SK-N-SH (cell line): ENCODE results near the gene ZRANB3. TPM values are rescaled to one million over a fixed set of nuclear protein-coding genes. Genes with fewer than 3 reads are reported as not detected.

Experiments used
- CTCF ChIA-PET: fragments of 300-600, 350-600 bp; formaldehyde crosslinking; extraction: SDS; loops from one replicate; lab custom pipeline; 2021; lab: Yijun Ruan, JAX
- POLR2A ChIA-PET: fragments of 350-600 bp; sonication (Branson Sonifier 250); formaldehyde crosslinking; extraction: SDS; loops from one replicate; lab custom pipeline; 2020; ENCODE audit warnings: antibody characterized with exemption, inconsistent platforms; lab: Yijun Ruan, JAX
- DNase-seq: peaks from one replicate; pipeline ENCODE4 v3.0.0; 2012
- H2AFZ ChIP-seq: fragments of 200-600 bp; sonication (generic); 2 replicates; pipeline ENCODE4 v1.8.1; 2016; ENCODE audit warnings: antibody characterized with exemption, mild to moderate bottlenecking, low read depth
- H3F3A ChIP-seq: fragments of 200-600 bp; sonication (generic); replicated peaks from 2 replicates; pipeline ENCODE3; 2016; ENCODE audit warnings: antibody characterized with exemption, mild to moderate bottlenecking; ENCODE audit not compliant: insufficient read depth
- H3K27ac ChIP-seq, 2 experiments: fragments of 200-500 bp in 1 of 2; fragments of 200-600 bp in 1 of 2; sonication (Bioruptor generic) in 1 of 2; sonication (generic), shearing (Covaris generic) in 1 of 2; 2 replicates each; pipeline versions ENCODE4 v1.5.1 to v1.6.1; 2014 to 2016; ENCODE audit warnings: low read depth in 2 of 2, inconsistent platforms in 1 of 2, low read length in 1 of 2, mild to moderate bottlenecking in 1 of 2, mixed read lengths in 1 of 2
- H3K27me3 ChIP-seq: fragments of 200-600 bp; sonication (generic), shearing (Covaris generic); 2 replicates; pipeline ENCODE4 v1.6.1; 2016; ENCODE audit warnings: mixed run types; ENCODE audit not compliant: insufficient read depth
- H3K36me3 ChIP-seq, 2 experiments: fragments of 200-500 bp in 1 of 2; fragments of 200-600 bp in 1 of 2; sonication (Bioruptor generic) in 1 of 2; sonication (generic) in 1 of 2; replicated peaks in 1 of 2; 2 replicates each; pipeline versions ENCODE3 to v1.5.1; 2014 to 2016; ENCODE audit warnings: low read length in 1 of 2, mild to moderate bottlenecking in 1 of 2; ENCODE audit not compliant: insufficient read depth in 2 of 2, control insufficient read depth in 1 of 2
- H3K4me1 ChIP-seq, 2 experiments: fragments of 200-500 bp in 1 of 2; fragments of 200-600 bp in 1 of 2; sonication (Bioruptor generic) in 1 of 2; sonication (generic), shearing (Covaris generic) in 1 of 2; 2 replicates each; pipeline versions ENCODE4 v1.5.1 to v1.6.1; 2014 to 2016; ENCODE audit warnings: low read depth in 1 of 2, low read length in 1 of 2, mixed run types in 1 of 2; ENCODE audit not compliant: insufficient read depth in 2 of 2, control insufficient read depth in 1 of 2
- H3K4me2 ChIP-seq: fragments of 200-600 bp; sonication (generic), shearing (Covaris generic); 2 replicates; pipeline ENCODE4 v1.6.1; 2017; ENCODE audit warnings: mixed run types
- H3K4me3 ChIP-seq, 2 experiments: fragments of 200-500 bp in 1 of 2; fragments of 200-600 bp in 1 of 2; sonication (Bioruptor generic) in 1 of 2; sonication (generic), shearing (Covaris generic) in 1 of 2; 2 replicates each; pipeline versions ENCODE4 v1.5.1 to v1.8.1; 2014 to 2016; ENCODE audit warnings: low read depth in 2 of 2, inconsistent platforms in 1 of 2, low read length in 1 of 2, mild to moderate bottlenecking in 1 of 2, mixed read lengths in 1 of 2, moderate library complexity in 1 of 2
- H3K79me2 ChIP-seq: fragments of 200-600 bp; sonication (generic); 2 replicates; pipeline ENCODE4 v1.8.1; 2017; ENCODE audit warnings: mild to moderate bottlenecking; ENCODE audit not compliant: insufficient read depth
- H3K9ac ChIP-seq: fragments of 200-600 bp; sonication (generic); 2 replicates; pipeline ENCODE4 v1.6.1; 2017; ENCODE audit warnings: mixed run types
- H3K9me2 ChIP-seq: fragments of 200-600 bp; sonication (generic); 2 replicates; pipeline ENCODE4 v1.6.1; 2017; ENCODE audit warnings: mixed run types
- H3K9me3 ChIP-seq: fragments of 200-600 bp; sonication (generic); 2 replicates; pipeline ENCODE4 v1.6.1; 2017; ENCODE audit warnings: mixed run types, mild to moderate bottlenecking, moderate library complexity
- H4K20me1 ChIP-seq: fragments of 200-600 bp; sonication (generic); 2 replicates; pipeline ENCODE4 v1.6.1; 2017; ENCODE audit warnings: mild to moderate bottlenecking, mixed run types; ENCODE audit not compliant: insufficient read depth
- CHD2 ChIP-seq: fragments of 150-350 bp; IDR thresholded peaks from 2 replicates; pipeline ENCODE4 v1.6.1; 2018; ENCODE audit warnings: low read length; ENCODE audit not compliant: partially characterized antibody
- CTCF ChIP-seq: fragments of 200-600 bp; sonication (generic); IDR thresholded peaks from 2 replicates; pipeline ENCODE4 v1.6.1; 2017; ENCODE audit warnings: antibody characterized with exemption, mild to moderate bottlenecking, moderate library complexity
- ELF1 ChIP-seq: IDR thresholded peaks from 2 replicates; pipeline ENCODE4 v1.4.0; 2012
- FOXJ3 ChIP-seq: sonication (generic); formaldehyde crosslinking; IDR thresholded peaks from 2 replicates; pipeline ENCODE4 v1.5.1; 2020; ENCODE audit warnings: mild to moderate bottlenecking, missing genetic modification reagents
- GABPA ChIP-seq: IDR thresholded peaks from 2 replicates; pipeline ENCODE4 v1.4.0; 2012; ENCODE audit warnings: low read depth, mild to moderate bottlenecking
- IRF3 ChIP-seq: fragments of 150-350 bp; IDR thresholded peaks from 2 replicates; pipeline ENCODE4 v1.6.1; 2016; ENCODE audit warnings: mild to moderate bottlenecking, low read depth, low read length
- PBX3 ChIP-seq: IDR thresholded peaks from 2 replicates; pipeline ENCODE4; 2012
- POLR2AphosphoS5 ChIP-seq: IDR thresholded peaks from 2 replicates; pipeline ENCODE4 v1.6.1; 2012; ENCODE audit warnings: low read depth, low read length
- TEAD4 ChIP-seq: IDR thresholded peaks from 2 replicates; pipeline ENCODE4 v1.4.0; 2012; ENCODE audit warnings: mild to moderate bottlenecking, borderline replicate concordance; ENCODE audit not compliant: insufficient read depth
- USF2 ChIP-seq: fragments of 150-350 bp; IDR thresholded peaks from 2 replicates; pipeline ENCODE4 v1.6.1; 2017; ENCODE audit warnings: antibody characterized with exemption, low read length, low read depth, borderline replicate concordance
- WGBS: methylation state at CpG from one replicate; pipeline ENCODE4 v1.1.6; 2017; ENCODE audit warnings: low lambda C conversion rate; 5-methylcytosine and 5-hydroxymethylcytosine counted together
- polyA plus RNA-seq, 3 experiments: library from polyadenylated mRNA; depleted of rRNA; stranded (reverse); fragments of >200 nt; gene quantifications; 2 replicates each; pipeline ENCODE4 v1.2.3, GENCODE V29; 2012

The ZRANB3 gene
- polyA plus RNA-seq, 1 of the 3 experiments (the other 2 are of a cell fraction) = 4.1 TPM

GRCh38 chr2:135225781-135226180, 305.2 kb downstream of the ZRANB3 start:
- H3K4me3 ChIP-seq = no peak overlapping the region
- peaks cover 0 to 2% of the 10 kb centered on the region in 2 experiments for H3K36me3 ChIP-seq
- no peak overlapping the region for H3K9ac ChIP-seq
- H3F3A ChIP-seq = peaks cover 7% of the 10 kb centered on the region
- ChIA-PET CTCF (no interaction called here), POLR2A (no interaction called here)
- no peak overlapping the region for H2AFZ ChIP-seq
- no peaks in the 10 kb centered on the region for H3K9me3 ChIP-seq
- no peaks in the 10 kb centered on the region for H3K79me2 ChIP-seq
- no peak overlapping the region for H3K4me2 ChIP-seq
- H3K4me1 ChIP-seq = no peaks in the 10 kb centered on the region
- no peak for TF ChIP-seq TEAD4
- no peak for TF ChIP-seq IRF3
- TF ChIP-seq ELF1 = no peak
- H3K27me3 ChIP-seq = no peaks in the 10 kb centered on the region
- H4K20me1 ChIP-seq = no peaks in the 10 kb centered on the region
- H3K9me2 ChIP-seq = no peaks in the 10 kb centered on the region
- DNase-seq = no peak
- H3K27ac ChIP-seq = no peak overlapping the region; a peak in 1 of 4 replicates

- WGBS = 100% methylated on average over 1 of the region's 1 CpG
- ChIA-PET POLR2A (no interaction called here), CTCF (no interaction called here)
- no peak for TF ChIP-seq FOXJ3 (CRISPR knock-in tag)
- no peak for TF ChIP-seq PBX3
- no peak for TF ChIP-seq GABPA
- TF ChIP-seq USF2 = no peak
- no peak for TF ChIP-seq POLR2AphosphoS5
- TF ChIP-seq CHD2 = no peak
- no peak for TF ChIP-seq CTCF
- H3K79me2 ChIP-seq = no peaks in the 10 kb centered on the region
- H3K36me3 ChIP-seq = peaks cover 0 to 3% of the 10 kb centered on the region in 2 experiments
- H3K27ac ChIP-seq = no peak overlapping the region
- H3F3A ChIP-seq = no peaks in the 10 kb centered on the region
- no peaks in the 10 kb centered on the region for H3K27me3 ChIP-seq
- no peaks in the 10 kb centered on the region for H4K20me1 ChIP-seq
- H3K9me3 ChIP-seq = no peaks in the 10 kb centered on the region
- H3K9me2 ChIP-seq = no peaks in the 10 kb centered on the region
- H3K9ac ChIP-seq = no peak overlapping the region
- no peak overlapping the region for H3K4me3 ChIP-seq
- DNase-seq = no peak
- no peak overlapping the region for H3K4me2 ChIP-seq
- H3K4me1 ChIP-seq = no peaks in the 10 kb centered on the region; a peak in 1 of 4 replicates
- H2AFZ ChIP-seq = no peak overlapping the region
Measured at GRCh38 chr2:135219226-135219625, 311.8 kb downstream of the ZRANB3 start.
